GM18868 (cell line): ENCODE data around the gene PPP1R3G.
"Not testable (repeated sequence)": the region's sequence is repeated elsewhere in the genome, so short reads cannot be mapped to it uniquely, and the experiment has no call there.

Source experiments
- ATAC-seq: cut with Tn5 transposase; IDR thresholded peaks from one replicate; pipeline ENCODE4 v1.9.1; 2021; ENCODE audit warnings: mild to moderate bottlenecking, moderate library complexity; ENCODE audit not compliant: unreplicated experiment

PPP1R3G gene

DNA sequence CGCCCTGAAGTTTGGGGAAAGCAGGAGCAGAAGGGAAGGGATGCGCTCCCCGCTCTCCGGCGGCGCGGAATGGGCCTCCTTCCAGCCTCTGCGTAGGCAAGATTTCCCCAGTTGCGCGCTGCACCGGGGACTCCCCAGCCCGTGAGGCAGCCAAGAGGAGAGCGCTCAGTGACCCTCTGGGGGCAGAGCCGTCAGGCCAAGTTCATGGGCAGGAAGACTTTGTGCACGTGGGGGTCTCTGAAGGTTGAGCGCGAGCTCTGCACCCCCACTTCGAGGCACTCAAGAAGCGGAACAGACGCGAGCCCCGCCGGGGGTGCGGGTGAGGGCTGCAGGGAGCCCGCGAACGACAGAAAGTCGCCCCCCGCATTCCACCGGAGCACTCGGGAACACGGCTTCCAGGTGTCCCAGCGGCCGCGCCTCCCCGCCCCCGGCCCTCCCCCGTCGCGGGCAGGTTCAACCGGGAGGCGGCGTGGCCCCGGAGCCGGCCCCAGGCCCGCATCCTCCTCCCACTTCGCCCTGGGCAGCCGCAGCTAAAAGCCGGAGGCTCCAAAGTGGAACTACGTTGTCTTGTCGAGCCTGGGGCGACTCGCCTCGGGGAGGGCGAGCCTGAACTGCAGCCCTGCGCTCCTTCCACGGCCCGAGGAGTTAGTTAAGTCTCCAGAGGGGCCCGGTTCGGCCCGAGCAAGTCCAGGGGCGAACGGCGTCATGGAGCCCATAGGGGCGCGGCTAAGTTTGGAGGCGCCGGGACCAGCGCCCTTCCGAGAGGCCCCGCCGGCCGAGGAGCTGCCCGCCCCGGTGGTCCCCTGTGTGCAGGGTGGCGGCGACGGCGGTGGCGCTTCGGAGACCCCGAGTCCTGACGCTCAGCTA, at the start of gene PPP1R3G:
PPP1R3G (plus strand) TSS at position 561 of the 867 bp plus-strand sequence; CDS start at position 706, 145 bp downstream.
- ATAC-seq = peak; percentile 54

DNA sequence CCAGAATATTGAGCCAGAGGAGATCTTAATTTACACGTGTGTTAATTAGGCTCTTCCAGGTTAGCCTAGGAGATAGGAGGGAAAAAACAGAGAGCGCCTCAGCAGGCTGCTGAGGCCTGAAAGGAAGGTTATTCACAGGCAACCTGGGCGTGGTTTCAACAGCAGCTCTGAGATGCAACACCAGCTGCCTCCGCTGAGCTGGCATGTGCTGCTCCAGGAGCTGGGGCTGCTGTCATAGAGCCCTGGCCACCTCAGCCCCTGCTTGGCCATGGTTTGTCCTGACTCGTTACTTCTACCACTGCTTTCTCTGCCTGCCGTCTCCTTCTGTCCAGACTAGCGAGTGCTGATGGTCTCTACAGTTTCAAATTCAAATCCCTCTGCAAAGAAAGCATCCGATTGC, 48.9 kb upstream of the PPP1R3G start:
- ATAC-seq = no peak

DNA sequence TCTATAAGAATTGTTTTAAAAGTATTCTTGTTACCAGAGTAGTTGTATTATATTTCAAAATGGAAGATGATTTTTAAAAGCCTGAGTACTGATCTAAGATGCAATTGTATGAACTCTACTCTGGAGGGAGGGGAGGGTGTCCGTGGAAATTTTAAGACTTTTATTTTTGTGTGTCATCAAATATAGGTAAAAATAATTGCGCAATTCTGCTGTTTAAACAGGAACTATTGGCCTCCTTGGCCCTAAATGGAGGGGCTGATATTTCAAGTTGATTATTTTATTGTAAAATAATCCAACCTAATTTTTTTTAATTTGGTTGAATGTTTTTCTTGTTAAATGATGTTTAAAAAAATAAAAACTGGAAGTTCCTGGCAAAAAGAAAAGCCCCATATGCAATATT, 43.2 kb upstream of the PPP1R3G start:
- no peak for ATAC-seq

DNA sequence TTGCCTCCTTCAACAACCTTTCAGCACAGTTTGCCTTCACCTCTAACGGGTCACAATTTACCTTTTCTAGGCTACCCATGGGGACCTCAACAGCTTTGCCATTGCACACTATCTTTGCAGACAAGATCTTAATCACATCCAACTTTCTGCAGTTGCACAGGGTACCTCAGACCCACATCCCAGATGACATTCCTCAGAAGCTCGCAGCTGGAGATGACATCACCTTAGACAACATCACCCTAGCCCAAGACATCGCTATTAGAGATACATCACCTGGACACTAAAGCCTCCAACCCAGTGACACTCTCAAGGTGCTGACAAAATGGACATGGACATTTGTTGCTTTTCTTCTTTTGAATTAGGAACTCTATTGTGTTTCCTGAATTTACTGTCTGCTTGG, 42.7 kb upstream of the PPP1R3G start:
- ATAC-seq = no peak

DNA sequence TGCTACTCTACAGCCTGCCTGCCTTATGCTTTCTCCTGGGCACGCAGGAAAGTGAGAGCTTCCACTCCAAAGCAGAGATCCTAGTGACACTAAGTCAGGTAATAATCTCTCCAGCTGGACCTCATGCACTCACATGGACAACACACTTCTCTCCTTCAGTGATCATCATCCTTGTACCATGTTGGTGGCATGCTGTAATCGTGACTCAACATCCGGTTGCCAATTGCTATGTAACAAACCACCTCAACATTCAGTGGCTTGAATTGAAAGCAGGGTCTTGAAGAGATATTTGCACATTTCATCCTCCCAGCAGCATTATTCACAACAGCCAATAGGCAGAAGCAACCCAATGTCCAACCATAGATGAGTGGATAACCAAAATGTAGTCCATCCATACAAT, 40.3 kb upstream of the PPP1R3G start:
- no peak for ATAC-seq

DNA sequence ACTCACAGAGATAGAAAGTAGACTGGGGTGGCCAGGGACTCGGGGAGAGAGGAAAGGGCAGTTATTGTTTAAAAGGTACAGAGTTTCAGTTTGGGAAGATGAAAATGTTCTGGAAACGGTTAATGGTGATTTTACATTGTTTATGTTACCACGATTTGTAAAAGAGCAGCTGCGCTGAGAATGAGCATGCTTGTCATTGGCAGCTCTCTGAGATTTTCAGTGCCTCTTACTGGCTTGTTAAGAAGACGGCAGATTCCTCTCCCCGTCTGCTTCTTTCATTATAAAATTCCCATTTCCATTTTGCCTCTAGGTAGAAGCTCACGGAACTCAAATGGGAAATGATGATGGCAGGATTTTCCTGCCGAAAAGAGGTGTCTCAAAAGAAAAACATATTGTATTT, 39.7 kb upstream of the PPP1R3G start:
- no peak for ATAC-seq

DNA sequence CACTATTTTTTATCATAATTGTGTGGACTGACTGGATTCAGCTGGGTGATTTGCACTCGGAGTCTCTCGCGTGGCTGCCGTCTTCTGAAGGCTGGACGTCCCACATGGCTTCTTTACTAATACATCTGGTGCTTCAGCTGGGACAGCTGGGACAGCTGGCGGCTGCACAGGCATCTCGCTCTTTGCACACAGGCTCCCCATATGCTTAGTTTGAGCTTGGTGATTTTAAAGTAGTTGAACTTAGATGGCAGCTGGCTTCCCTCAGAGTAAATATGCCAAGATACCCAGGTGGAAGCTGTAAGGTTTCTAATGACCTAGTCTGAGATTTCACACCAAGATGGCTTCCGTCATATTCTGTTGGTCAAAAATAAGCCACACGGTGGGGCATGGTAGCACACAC, 38.7 kb upstream of the PPP1R3G start:
- no peak for ATAC-seq

DNA sequence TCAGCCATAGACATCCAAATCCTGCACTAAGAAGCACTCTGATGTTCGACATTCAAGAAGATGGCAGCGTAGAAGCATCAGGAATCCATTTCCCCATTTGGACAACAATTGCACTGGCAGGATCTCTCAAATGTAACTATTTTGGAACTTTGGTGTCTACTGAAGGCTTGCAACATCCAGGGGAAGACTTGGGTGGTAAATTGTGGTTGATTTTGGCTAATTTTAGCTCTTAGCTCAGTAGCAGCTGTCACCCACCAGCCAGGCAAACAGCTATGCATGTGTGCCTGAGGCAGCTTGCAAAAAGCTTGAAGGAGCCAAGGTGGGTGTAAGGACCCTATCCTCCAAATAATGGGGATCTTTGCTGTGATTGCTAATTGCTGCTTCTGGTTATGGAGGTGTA, 35.1 kb upstream of the PPP1R3G start:
- no peak for ATAC-seq

DNA sequence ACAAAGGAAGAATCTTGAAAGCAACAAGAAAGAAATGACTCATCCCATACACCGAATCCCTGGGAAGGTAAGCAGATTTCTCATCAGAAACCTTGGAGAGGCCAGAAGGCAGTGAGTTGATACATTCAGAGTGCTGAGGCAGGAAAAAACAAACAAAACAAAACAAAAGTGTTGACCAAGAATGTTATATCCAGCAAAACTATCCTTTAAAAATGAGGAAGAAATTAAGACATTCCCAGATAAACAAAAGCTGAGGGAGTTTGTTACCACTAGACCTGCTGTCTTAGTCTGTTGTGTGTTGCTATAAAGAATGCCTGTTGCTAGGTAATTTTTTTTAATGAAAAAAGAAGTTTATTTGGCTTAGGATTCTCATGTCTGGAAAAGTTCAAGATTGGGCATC, 33.7 kb upstream of the PPP1R3G start:
- ATAC-seq = no peak

DNA sequence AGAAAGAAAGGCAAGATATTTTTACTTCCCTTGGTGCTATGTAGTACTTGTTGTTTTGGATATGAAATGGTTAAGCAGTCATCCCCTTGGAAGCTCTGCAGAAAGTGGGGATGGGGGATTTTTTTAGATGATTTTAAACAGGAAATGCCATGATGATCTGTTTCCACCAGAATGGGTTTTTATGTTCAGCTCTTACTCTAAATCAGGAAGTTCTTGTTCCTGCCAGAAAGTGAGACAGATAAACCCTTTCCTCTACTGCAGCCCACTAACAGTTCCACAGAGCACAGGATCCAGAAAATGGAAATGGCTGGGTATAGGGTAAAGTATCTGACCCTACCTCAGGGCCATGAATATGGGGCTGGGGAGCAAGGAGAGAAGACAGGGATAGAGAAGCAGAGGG, 32.1 kb upstream of the PPP1R3G start:
- no peak for ATAC-seq

DNA sequence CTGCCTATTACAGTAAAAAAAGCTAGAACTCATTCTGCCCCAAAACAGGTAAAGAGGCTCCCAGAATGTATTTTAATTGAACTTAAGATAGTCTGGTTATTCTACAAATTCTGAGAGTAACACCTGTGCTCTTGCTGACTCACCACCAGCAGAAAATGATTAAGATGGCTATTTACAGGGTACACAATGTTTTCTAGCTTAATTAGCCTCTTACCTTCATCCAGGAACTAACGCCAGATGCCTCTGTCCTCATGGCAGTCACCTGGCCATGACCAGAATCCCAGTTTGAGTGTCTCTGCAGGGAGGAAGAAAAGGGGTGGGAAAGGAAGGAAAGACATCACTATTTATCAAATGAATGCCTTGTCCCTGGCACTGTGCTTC, 31.3 kb upstream of the PPP1R3G start:
- ATAC-seq = no peak

DNA sequence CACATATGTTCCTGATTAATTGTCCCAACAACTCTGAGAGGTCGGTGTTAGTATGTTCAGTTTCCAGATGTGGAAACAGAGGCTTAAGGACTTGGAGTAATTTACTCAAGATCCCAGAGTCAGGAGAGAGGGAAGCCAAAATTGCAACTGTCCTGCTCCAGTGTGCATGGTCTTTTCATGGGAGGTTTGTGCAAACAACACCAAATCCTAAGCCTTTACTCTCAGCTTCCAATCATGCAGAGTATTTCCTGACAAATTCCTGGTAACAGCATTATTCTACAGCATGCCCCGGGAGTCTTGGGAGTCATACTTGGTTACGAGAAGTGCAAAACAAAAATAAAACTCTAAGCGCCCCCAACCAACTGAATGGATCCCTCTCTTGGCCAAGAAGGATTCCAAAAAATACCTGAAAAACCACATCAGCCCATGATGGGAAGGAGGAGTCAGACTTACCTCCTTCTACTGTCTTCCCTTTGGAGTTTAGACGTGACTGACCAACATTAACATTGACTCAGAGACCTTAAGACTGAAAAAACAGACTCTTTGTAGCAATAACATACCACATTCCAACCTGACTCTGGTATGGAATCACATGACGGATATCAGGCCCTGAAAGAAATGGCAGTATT, 30.8 kb upstream of the PPP1R3G start:
- ATAC-seq = no peak

DNA sequence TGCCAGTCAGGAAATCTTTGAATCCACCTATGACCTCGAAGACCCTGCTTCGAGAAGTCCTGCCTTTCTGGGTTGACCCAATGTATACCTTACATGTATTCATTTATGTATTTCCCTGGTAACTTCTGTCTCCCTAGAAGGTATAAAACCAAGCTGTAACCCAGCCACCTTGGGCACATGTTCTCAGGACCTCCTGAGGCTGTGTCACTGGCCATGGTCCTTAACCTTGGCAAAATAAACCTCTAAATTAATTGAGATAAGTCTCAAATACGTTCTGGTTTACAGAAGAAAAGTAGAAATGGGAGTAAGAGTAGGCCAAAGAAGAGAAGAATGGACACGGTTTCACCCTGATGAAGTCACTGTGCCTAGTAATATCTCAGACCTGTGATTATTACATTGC, 30.0 kb upstream of the PPP1R3G start:
- no peak for ATAC-seq

DNA sequence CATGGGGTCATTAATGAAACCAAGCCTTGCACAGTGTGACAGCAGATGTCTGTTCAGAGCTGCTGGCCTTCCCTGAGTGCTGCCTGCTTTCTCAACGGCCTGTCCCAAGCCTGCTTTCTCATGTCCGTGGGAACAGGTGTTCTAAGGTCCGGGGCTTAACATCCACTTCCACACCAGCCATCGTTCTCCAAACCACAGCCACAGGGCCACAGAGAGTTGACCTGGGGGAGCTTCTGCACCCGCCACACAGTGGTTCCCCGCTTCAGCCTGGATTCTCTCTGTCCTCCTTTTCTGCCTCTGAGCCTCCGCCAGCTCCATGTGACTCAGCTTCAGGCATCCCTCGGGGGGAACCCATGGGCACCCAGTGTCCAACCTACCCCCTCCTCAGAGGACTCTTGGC, 26.9 kb upstream of the PPP1R3G start:
- no peak for ATAC-seq

DNA sequence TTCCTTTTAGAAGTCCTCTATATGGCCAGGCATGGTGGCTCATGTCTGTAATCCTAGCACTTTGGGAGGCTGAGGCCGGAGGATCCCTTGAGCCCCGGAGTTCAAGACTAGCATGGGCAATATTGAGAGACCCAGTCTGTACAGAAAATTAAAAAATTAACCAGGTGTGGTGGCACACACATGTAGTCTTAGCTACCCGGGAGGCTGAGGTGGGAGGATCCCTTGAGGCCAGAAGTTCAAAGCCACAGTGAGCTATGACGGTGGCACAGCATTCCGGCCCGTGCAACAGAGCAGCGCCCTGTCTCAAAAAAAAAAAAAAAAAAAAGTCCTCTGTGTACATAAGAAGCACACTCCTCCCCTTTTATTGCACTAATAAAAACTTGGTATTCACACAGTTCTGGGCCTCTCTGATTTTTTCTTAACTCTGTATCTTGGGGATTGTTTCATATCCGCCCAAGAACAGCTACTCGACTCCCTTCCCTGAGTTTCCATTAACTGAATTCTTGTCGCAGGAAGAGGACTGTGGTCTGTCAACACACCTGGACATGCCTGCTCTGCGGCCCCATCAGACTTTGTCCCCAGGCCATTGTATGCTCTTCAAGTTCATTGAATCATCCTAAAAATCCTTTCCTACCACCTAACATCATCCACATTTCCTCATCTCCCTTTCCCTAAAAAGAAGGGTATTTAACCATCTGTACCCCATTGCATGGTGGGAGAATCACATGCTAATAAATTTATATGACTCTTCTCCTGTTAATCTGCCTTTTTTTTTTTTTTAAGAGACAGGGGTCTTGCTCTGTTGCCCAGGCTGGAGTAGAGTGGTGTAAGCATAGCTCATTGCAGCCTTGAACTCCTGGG, 25.9 kb upstream of the PPP1R3G start:
- ATAC-seq = no peak

DNA sequence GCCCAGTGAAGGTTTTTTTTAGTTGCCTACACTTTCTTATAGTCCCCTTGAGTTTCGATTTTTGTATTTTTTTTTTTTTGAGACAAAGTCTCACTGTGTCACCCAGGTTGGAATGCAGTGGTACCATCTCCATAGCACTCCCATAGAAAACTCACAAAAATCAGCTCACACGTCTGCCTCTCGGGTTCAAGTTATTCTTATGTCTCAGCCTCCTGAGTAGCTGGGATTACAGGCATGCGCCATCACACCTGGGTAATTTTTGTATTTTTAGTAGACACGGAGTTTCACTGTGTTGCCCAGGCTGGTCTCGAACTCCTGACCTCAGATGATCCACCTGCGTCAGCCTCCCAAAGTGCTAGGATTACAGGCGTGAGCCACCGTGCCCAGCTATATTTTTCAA, 24.7 kb upstream of the PPP1R3G start:
- not testable (repeated sequence) for ATAC-seq

DNA sequence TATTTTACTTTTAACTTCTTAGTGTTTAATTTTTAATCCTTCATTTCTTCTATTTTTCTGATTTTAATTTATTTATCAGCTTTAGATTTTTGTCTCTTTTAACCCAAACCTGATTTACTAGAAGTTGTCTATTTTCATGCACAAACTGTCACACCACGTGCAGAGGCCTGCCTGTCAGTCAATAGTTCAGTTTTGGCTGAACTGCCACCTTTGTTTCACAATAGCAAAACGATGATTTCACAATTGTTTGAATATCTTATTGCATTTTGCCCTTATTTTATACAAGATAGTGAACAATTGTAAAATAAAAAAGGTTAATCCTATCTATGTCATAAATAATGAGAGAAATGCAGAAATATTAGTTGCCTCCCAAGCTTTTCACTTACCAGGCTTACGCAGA, 24.0 kb upstream of the PPP1R3G start:
- no peak for ATAC-seq

DNA sequence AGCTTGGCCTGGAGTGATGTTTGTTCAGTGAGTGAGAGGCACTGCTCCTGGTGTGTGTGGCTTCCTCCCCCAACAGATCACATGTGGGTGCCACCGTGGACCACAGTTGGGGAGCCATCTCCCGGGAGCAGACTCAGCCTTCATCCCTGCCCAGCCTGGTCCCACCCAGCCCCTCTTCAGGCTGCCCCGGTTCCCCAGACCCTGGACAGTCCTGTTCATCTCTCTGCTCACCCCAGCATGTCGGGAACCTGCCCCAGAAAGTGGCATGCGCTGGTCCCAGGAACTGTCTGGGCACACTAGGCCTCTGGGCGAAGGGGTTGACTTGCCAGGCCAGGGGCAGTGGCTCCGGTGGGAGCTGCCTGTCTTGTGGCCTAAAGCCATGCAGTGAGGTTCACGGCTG, 21.5 kb upstream of the PPP1R3G start:
- no peak for ATAC-seq

DNA sequence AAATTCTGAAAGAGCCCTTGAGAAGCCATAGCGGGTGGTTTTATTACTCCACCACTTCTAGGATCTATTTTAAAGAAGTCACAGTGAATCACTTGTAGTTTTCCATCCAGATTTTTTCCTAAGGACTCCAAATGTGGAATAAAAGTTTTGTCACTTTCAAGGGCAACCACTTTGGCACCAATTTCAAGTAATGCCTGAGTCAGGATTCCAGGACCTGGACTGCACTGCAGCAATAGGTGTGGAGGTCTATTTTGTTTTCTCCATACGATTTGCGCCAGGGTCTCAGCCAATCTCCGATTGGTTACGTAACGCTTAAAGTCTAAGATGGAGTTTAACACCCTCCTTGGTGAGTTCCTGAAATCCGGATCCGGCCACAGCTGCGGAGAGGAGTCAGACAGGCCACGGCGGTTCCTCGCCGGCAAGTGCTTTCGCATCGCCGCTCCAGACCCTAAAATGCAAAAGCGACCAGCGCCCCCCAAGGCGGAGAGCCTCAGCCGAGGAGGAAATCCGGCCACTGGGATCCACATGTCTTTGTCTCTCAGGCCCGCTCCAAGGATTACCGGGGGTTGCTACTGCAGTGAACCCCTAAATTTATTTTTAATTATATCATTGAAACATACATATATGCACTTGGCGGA, 18.6 kb upstream of the PPP1R3G start:
- ATAC-seq = no peak

DNA sequence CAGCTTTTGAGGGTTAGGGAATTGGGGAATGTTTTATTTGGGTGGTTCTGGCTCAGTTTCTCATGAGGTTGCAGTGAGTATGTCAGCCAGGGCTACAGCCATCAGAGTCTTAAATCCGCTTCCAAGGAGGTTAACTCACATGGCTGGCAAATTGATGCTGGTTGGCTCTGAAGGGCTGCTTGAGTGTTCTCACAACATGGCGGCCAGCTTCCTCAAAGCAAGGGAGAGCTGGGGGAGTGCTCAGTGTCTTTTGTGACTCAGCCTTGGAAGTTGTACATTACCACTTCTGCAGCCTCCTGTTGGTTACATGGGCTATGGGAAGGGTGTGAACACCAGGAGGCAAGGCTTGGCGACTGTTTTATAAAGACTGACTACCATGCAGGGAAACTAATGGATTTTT, 17.8 kb upstream of the PPP1R3G start:
- ATAC-seq = no peak

DNA sequence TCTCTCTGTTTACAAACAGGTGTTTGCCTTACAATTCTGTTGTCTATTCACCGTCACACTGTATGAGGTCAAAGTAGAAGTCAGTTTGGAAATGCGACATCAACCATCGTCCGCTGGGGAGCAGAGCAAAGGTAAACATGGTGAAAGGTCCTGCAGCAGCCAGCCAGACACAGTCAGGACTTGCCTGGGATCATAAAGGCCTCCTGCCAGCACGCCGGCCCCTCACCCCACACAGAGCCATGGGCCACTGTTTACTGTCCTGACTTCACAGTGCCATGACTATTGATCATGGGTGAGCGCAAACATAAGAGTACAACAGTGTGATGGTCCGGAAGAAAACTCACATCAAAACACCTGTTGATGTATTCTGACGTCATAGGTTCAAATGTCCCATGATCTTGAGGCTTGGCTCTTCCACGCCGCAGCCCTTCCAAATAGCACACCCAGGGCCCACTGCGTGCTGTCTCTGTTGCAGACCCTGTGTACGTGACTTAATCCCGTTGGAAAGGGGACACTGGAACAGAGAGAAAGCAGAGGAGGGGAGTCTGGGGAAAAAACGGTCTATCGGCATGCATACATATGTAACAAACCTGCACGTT, 16.9 kb upstream of the PPP1R3G start:
- no peak for ATAC-seq
